RWPE1 (cell line): ENCODE measurements around the gene MED27.
A peak's percentile ranks its signal among the peaks of the same experiment; 100 is the strongest.

Experiments
- CTCF ChIA-PET: fragments of 350-600 bp; sonication (Branson Sonifier 250); formaldehyde crosslinking; extraction: SDS; loops from one replicate; lab custom pipeline; 2021; lab: Yijun Ruan, JAX
- POLR2A ChIA-PET: fragments of 400-600 bp; formaldehyde crosslinking; extraction: SDS; loops from one replicate; lab custom pipeline; 2020; ENCODE audit warnings: antibody characterized with exemption; ENCODE audit not compliant: low non-redundant PET; lab: Yijun Ruan, JAX
- DNase-seq: peaks from one replicate; pipeline ENCODE4 v3.0.0; 2012; ENCODE audit warnings: low spot score
- H3K27ac ChIP-seq: fragments of 450-650 bp; 2 replicates; pipeline ENCODE4 v1.5.1; 2017
- TF ChIP-seq, protein P1 (sequence below): fragments of 450-650 bp; conservative IDR thresholded peaks from 2 replicates; pipeline ENCODE4 v1.5.1; 2017; ENCODE audit warnings: low read depth, mild to moderate bottlenecking

MED27 gene

DNA sequence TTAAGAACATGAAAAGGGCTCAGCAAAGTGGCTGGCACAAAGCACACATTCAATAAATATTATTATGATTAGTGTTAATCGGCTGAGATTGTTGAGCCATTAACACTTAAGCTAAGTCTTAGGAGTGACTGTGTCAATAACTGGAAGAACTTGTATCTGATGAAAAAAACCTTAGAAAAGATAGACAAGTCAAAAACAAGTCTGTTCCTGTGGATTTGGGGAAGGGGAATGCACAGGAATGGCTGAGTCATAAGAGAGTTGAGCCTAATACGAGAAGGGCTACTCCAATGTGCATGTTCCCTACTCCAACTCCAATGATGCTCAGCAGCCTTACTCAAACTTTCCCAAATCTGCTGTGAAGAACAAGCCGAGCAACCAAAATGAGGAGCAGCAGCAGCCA lies 53.9 kb downstream of the MED27 start:
- DNase-seq = peak; percentile 54
- no peak overlapping the region for H3K27ac ChIP-seq
- CTCF ChIA-PET = no interaction called here

DNA sequence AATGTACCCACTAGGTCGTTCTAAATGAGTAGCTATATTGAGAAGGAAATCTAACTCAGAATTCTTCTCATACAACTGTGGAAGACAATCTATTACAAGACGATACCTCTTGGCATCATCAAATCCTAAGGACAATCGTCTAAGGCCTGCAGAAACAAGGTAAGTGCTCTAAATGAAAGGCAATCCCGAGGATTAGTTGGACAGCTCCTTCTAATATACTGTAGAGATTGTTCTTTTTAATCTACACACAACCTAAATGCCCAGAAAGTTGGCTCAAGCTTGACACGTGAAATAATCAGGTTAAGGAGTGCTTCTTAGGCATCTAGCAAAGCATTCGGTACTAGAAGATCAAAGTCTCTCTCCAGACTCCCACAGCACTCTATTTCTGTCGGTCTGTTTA lies 55.1 kb downstream of the MED27 start:
- no peak for DNase-seq
- CTCF ChIA-PET = no interaction called here
- TF ChIP-seq, protein P1, sequence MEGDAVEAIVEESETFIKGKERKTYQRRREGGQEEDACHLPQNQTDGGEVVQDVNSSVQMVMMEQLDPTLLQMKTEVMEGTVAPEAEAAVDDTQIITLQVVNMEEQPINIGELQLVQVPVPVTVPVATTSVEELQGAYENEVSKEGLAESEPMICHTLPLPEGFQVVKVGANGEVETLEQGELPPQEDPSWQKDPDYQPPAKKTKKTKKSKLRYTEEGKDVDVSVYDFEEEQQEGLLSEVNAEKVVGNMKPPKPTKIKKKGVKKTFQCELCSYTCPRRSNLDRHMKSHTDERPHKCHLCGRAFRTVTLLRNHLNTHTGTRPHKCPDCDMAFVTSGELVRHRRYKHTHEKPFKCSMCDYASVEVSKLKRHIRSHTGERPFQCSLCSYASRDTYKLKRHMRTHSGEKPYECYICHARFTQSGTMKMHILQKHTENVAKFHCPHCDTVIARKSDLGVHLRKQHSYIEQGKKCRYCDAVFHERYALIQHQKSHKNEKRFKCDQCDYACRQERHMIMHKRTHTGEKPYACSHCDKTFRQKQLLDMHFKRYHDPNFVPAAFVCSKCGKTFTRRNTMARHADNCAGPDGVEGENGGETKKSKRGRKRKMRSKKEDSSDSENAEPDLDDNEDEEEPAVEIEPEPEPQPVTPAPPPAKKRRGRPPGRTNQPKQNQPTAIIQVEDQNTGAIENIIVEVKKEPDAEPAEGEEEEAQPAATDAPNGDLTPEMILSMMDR = no peak
- POLR2A ChIA-PET = no interaction called here
- no peak overlapping the region for H3K27ac ChIP-seq

More for the DNA sequence above, 53.9 kb downstream of the MED27 start:
- POLR2A ChIA-PET = interaction anchor here (0.5 kb wide), 1 partner anchor 321 kb away, joined by 4 read pairs; no protein-coding TSS in a partner anchor
- TF ChIP-seq, protein P1 = no peak

DNA sequence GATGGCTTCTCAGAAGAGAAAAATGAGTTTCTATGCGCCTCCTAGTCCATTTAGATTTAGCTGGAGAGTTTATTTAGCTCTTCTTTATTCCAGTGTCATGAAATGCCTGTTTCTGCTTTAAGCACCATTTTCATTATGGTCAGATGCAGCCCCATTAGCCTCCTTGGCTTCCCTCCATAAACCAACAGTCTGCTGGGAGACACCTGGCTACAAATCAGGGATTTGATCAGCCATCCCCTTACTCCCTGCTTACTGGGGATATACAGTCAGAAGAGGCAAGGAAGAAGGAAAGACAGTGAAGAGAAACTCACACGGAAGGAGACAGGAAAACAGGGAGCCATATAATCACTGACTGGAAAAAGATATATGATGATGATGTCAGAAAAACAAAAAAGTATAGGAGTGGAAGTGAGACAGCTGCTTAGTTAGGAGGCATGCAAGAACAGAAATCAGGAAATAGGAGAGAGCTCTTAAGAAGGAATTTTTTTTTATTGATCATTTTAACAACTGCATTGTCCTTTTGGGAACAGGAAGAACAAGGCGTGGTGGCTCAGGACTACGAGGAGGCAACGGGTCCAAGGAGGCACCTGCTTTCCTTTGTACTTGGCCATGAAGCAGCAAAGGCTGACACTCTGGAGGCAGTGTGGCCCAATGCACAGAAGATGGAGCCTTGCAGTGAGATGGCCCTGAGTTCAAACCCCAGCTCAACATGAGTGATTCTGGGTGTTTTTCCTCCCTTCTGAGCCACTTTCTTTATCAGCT lies 56.1 kb downstream of the MED27 start:
- H3K27ac ChIP-seq = no peak overlapping the region
- CTCF ChIA-PET = interaction anchor here (0.6 kb wide), 1 partner anchor 255 kb away, joined by 3 read pairs; no protein-coding TSS in a partner anchor
- POLR2A ChIA-PET = no interaction called here

DNA sequence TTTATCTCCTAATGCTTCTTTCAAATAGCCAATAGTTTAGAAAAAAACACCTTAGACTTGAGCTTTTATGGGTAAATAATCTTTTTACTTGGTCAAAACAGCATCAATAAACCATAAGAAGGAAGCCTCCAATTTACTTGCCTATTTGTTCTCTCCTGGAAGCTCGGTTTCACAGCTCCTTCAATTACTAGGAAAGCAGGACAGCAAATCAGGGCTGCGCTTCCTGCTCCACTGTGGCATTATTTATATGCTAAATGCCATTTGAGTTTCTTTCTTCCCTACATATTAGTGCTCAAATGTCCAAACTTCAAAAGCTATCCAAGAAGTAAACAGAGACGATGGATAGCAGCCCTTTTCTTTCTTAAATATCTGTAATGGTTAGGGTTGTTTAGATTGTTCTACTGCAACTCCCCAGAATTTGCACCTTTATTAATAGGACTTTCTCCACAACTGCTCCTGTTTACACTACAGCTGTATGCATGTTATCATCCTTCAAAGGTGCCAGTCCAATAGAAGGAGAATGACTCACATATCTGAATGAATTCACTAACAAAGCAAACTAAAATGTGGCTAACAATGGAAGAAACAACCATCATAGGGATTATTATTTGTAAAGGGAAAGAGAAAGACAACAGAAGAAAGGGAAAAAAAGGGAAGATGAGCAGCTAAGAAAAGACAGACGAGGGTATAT lies 58.7 kb downstream of the MED27 start:
- ChIA-PET POLR2A (no interaction called here), CTCF (interaction anchor here (0.6 kb wide), 1 partner anchor 802 kb away, joined by 3 read pairs; no protein-coding TSS in a partner anchor)
- DNase-seq = no peak
- TF ChIP-seq, protein P1 = no peak
- H3K27ac ChIP-seq = no peak overlapping the region

More for the DNA sequence above, 56.1 kb downstream of the MED27 start:
- TF ChIP-seq, protein P1 = no peak
- DNase-seq = no peak

DNA sequence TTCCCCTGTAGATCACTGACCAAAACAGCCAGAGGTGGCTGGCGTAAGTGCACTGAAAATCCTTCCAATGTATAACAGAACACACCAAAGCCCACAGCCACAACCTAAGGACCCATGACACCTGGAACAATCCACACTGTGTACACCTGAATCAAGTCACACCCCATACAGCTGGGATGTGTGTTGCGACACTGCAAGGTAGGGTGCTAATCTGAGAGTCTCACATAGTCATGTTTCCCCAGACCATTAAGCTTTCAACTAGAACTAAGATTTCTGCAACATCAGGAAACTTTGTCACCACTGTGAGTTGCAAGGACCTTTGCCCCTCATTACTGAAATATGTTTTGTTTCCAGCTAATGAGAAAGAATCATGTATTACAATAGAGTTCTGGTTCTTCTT lies 59.4 kb downstream of the MED27 start:
- no peak overlapping the region for H3K27ac ChIP-seq
- ChIA-PET CTCF (interaction anchor here (0.6 kb wide), 1 partner anchor 802 kb away, joined by 3 read pairs; no protein-coding TSS in a partner anchor), POLR2A (no interaction called here)
- DNase-seq = no peak
- TF ChIP-seq, protein P1 = no peak

DNA sequence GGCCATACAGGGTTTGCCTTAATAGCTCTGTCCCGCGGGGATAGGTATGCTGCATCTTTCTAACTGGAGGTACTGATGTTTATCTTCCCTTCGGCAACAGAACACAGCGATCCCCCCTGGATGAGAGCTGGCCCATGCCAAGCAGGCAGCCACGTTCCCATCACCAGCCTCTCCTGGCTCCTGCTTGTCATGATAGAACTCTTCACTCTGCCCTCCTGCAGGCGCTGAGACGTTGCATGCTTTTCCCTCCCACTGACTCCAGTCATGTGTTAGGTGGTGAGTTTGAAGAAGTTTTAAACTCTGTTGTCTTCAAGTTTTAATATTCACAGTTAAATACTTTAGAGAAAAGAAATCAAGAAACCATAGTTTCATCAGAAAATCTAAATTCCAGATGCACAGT lies 60.0 kb downstream of the MED27 start:
- no peak for DNase-seq
- TF ChIP-seq, protein P1 = no peak
- ChIA-PET CTCF (no interaction called here), POLR2A (no interaction called here)
- H3K27ac ChIP-seq = no peak overlapping the region
